CD14-positive monocyte (primary cell): ENCODE measurements around the gene TSSK6. TPM values are rescaled to one million over a fixed set of nuclear protein-coding genes. Genes with fewer than 3 reads are reported as not detected.

Source experiments
- DNase-seq, 3 donors: peaks; one replicate each; pipeline ENCODE4 v3.0.0-alpha.2; 2011 to 2022
- H2AFZ ChIP-seq: 2 replicates; pipeline ENCODE4 v1.6.0; 2012; ENCODE audit warnings: mild to moderate bottlenecking, low read depth, low read length, inconsistent platforms; ENCODE audit not compliant: insufficient read depth, poor library complexity, severe bottlenecking
- H3K27ac ChIP-seq, 2 donors: 1 replicate in 1 of 2; 2 replicates in 1 of 2; pipeline ENCODE4 v1.5.1; 2012 to 2013; ENCODE audit warnings: low read length in 2 of 2, control low read depth in 1 of 2, inconsistent platforms in 1 of 2, low read depth in 1 of 2, mild to moderate bottlenecking in 1 of 2
- H3K27me3 ChIP-seq, 2 donors: one replicate each; pipeline versions ENCODE4 v1.6.0 to v1.6.1; 2011 to 2013; ENCODE audit warnings: low read length in 2 of 2; ENCODE audit not compliant: control insufficient read depth in 2 of 2, insufficient read depth in 2 of 2
- H3K36me3 ChIP-seq, 2 donors: replicated peaks in 1 of 2; 1 replicate in 1 of 2; 2 replicates in 1 of 2; pipeline versions ENCODE4 v1.5.1 to v1.6.1; 2012 to 2013; ENCODE audit warnings: low read length in 2 of 2, control low read depth in 1 of 2, inconsistent platforms in 1 of 2, mild to moderate bottlenecking in 1 of 2; ENCODE audit not compliant: insufficient read depth in 2 of 2, control insufficient read depth in 1 of 2
- H3K4me1 ChIP-seq, 2 donors: 1 replicate in 1 of 2; 2 replicates in 1 of 2; pipeline versions ENCODE4 v1.5.1 to v1.6.1; 2012 to 2013; ENCODE audit warnings: low read length in 2 of 2, control low read depth in 1 of 2, inconsistent platforms in 1 of 2, mild to moderate bottlenecking in 1 of 2, moderate library complexity in 1 of 2; ENCODE audit not compliant: insufficient read depth in 2 of 2, control insufficient read depth in 1 of 2
- H3K4me2 ChIP-seq: replicated peaks from 2 replicates; pipeline ENCODE3; 2012; ENCODE audit warnings: low read length, moderate library complexity, mild to moderate bottlenecking; ENCODE audit not compliant: poor library complexity, severe bottlenecking; ENCODE audit errors: extremely low read depth
- H3K4me3 ChIP-seq, 3 experiments: fragments of 200-600 bp in 1 of 3; sonication (generic) in 1 of 3; replicated peaks in 1 of 3; 1 replicate in 2 of 3; 2 replicates in 1 of 3; pipeline ENCODE4 v1.5.1; 2011 to 2013; ENCODE audit warnings: low read length in 3 of 3, mild to moderate bottlenecking in 3 of 3, control low read depth in 2 of 3, low read depth in 2 of 3, inconsistent platforms in 1 of 3, moderate library complexity in 1 of 3
- H3K79me2 ChIP-seq: 2 replicates; pipeline ENCODE4 v1.6.0; 2012; ENCODE audit warnings: mild to moderate bottlenecking, control low read depth, inconsistent platforms, low read length, moderate library complexity; ENCODE audit not compliant: insufficient read depth
- H3K9ac ChIP-seq: 2 replicates; pipeline ENCODE4 v1.6.0; 2017; ENCODE audit warnings: low read length, mild to moderate bottlenecking; ENCODE audit not compliant: insufficient read depth, poor library complexity, severe bottlenecking
- H3K9me3 ChIP-seq, 2 donors: replicated peaks in 1 of 2; 1 replicate in 1 of 2; 2 replicates in 1 of 2; pipeline versions ENCODE4 v1.5.1 to v1.6.1; 2012 to 2013; ENCODE audit warnings: low read length in 2 of 2, control low read depth in 1 of 2; ENCODE audit not compliant: control insufficient read depth in 1 of 2, insufficient read depth in 1 of 2
- H4K20me1 ChIP-seq: 2 replicates; pipeline ENCODE4 v1.6.0; 2012; ENCODE audit warnings: mild to moderate bottlenecking, low read length, control low read depth, moderate library complexity; ENCODE audit not compliant: insufficient read depth
- H3K27ac Mint-ChIP-seq, 7 donors: one replicate each; pipeline ENCODE4 v1.8.0; 2020; ENCODE audit warnings: mild to moderate bottlenecking in 7 of 7, mixed read lengths in 7 of 7, moderate library complexity in 6 of 7, inconsistent platforms in 2 of 7
- H3K27me3 Mint-ChIP-seq, 3 donors: one replicate each; pipeline ENCODE4 v1.8.0; 2021 to 2022; ENCODE audit warnings: low read depth in 3 of 3, mild to moderate bottlenecking in 3 of 3, mixed read lengths in 3 of 3, moderate library complexity in 3 of 3, inconsistent platforms in 1 of 3
- H3K36me3 Mint-ChIP-seq, 2 donors: one replicate each; pipeline ENCODE4 v1.8.0; 2020; ENCODE audit warnings: mixed read lengths in 2 of 2, inconsistent platforms in 1 of 2, mild to moderate bottlenecking in 1 of 2
- H3K4me1 Mint-ChIP-seq: one replicate; pipeline ENCODE4 v1.8.0; 2020; ENCODE audit warnings: mild to moderate bottlenecking, mixed read lengths
- H3K4me3 Mint-ChIP-seq, 2 donors: one replicate each; pipeline ENCODE4 v1.8.0; 2020; ENCODE audit warnings: mild to moderate bottlenecking in 2 of 2, mixed read lengths in 2 of 2, moderate library complexity in 1 of 2
- H3K9me3 Mint-ChIP-seq, 7 donors: one replicate each; pipeline ENCODE4 v1.8.0; 2020 to 2022; ENCODE audit warnings: mixed read lengths in 7 of 7, mild to moderate bottlenecking in 6 of 7, moderate library complexity in 6 of 7, inconsistent platforms in 2 of 7
- CTCF ChIP-seq: fragments of 200-600 bp; IDR thresholded peaks from one replicate; pipeline ENCODE4 v1.8.0; 2022; ENCODE audit warnings: antibody characterized with exemption, mild to moderate bottlenecking
- WGBS: methylation state at CpG from one replicate; pipeline ENCODE4 v1.1.5; 2013; ENCODE audit warnings: missing lambda C conversion rate; ENCODE audit not compliant: insufficient coverage; 5-methylcytosine and 5-hydroxymethylcytosine counted together
- intact Hi-C, 2 donors: fragments of 100-400 bp; cut with micrococcal nuclease; formaldehyde crosslinking; loops; one replicate each; pipeline versions ENCODE4 v1.15.0 to v1.15.1; 2023
- polyA plus RNA-seq, 3 donors: library from polyadenylated mRNA; depleted of rRNA in 1 of 3; unstranded in 2 of 3; stranded (reverse) in 1 of 3; fragments of 300-500 nt in 2 of 3; fragments of >200 nt in 1 of 3; fragmentation: Illumina TruSeq in 2 of 3; gene quantifications; 1 replicate in 2 of 3; 2 replicates in 1 of 3; pipeline ENCODE4 v1.2.3, GENCODE V29; 2012 to 2021

Gene TSSK6
- polyA plus RNA-seq, 3 donors, result 0.27 to 0.80 TPM; not detected in 1

GRCh38 chr19:19499272-19499995, 15.9 kb downstream of the TSSK6 start:
- TF ChIP-seq CTCF, result no peak
- intact Hi-C loops, result no loop called here
- no peak for DNase-seq
- Histone ChIP-seq H3K27me3 (no peaks in the 10 kb centered on the region), H3K9ac (no peak overlapping the region), H4K20me1 (peaks cover 42% of the 10 kb centered on the region), H3K4me3 (no peak overlapping the region), H3K9me3 (no peaks in the 10 kb centered on the region), H3K27ac (no peak overlapping the region), H2AFZ (no peak overlapping the region), H3K36me3 (peaks cover 94 to 100% of the 10 kb centered on the region in 2 donors), H3K79me2 (peaks cover 6% of the 10 kb centered on the region), H3K4me2 (no peak overlapping the region), H3K4me1 (no peaks in the 10 kb centered on the region)
- Mint-ChIP-seq H3K27me3 (peaks cover 0 to 3% (median 0%) of the 10 kb centered on the region in 3 donors), H3K4me1 (peaks cover 2% of the 10 kb centered on the region), H3K36me3 (peaks cover 89 to 98% of the 10 kb centered on the region in 2 donors), H3K27ac (peak overlapping the region in 1 of 7 donors; percentile 36), H3K9me3 (peaks cover 0 to 5% (median 0%) of the 10 kb centered on the region in 7 donors), H3K4me3 (no peak overlapping the region)
- WGBS, result 96% methylated on average over 18 of the region's 18 CpGs

- H3K9ac ChIP-seq, result no peak overlapping the region
- peaks cover 93 to 99% of the 10 kb centered on the region in 2 donors for H3K36me3 ChIP-seq
- H3K27ac ChIP-seq, result peak overlapping the region in 1 of 2 donors; percentile 18
- no peaks in the 10 kb centered on the region for H3K9me3 ChIP-seq
- WGBS, result 96% methylated on average over 24 of the region's 33 CpGs
- intact Hi-C loops, result no loop called here
- no peaks in the 10 kb centered on the region for H3K27me3 ChIP-seq
- Mint-ChIP-seq H3K27ac (peak overlapping the region in 1 of 7 donors; percentile 35), H3K27me3 (peaks cover 0 to 3% (median 0%) of the 10 kb centered on the region in 3 donors), H3K4me1 (peaks cover 2% of the 10 kb centered on the region), H3K4me3 (no peak overlapping the region), H3K36me3 (peaks cover 89 to 99% of the 10 kb centered on the region in 2 donors), H3K9me3 (peaks cover 0 to 5% (median 0%) of the 10 kb centered on the region in 7 donors)
- no peak for DNase-seq
- H2AFZ ChIP-seq, result no peak overlapping the region
- TF ChIP-seq CTCF, result no peak
- H3K4me2 ChIP-seq, result no peak overlapping the region
- H3K4me3 ChIP-seq, result no peak overlapping the region
- H3K79me2 ChIP-seq, result peaks cover 8% of the 10 kb centered on the region
- no peaks in the 10 kb centered on the region for H3K4me1 ChIP-seq
- peaks cover 46% of the 10 kb centered on the region for H4K20me1 ChIP-seq
These were observed 16.9 kb downstream of the TSSK6 start for GRCh38 chr19:19498255-19498991.
